Psoas muscle (tissue), 8 donors: ENCODE data around the gene MT3. TPM values are rescaled to one million over a fixed set of nuclear protein-coding genes. Genes with fewer than 3 reads are reported as not detected.
A peak's percentile ranks its signal among the peaks of the same experiment; 100 is the strongest.
"Not testable (repeated sequence)": the region's sequence is repeated elsewhere in the genome, so short reads cannot be mapped to it uniquely, and the experiment has no call there.

ENCODE experiments used
- ATAC-seq, 4 donors: fragments of 200-7000 bp; cut with Tn5 transposase; one replicate each; pipeline ENCODE4 v1.9.1; 2020; ENCODE audit warnings: moderate library complexity in 3 of 4, mild to moderate bottlenecking in 2 of 4
- DNase-seq, 2 donors: peaks; one replicate each; pipeline ENCODE4 v3.0.0-alpha.2; 2020
- H3K27ac ChIP-seq: fragments of 200-600 bp; one replicate; pipeline ENCODE4 v1.8.0; 2022
- H3K27me3 ChIP-seq, 3 donors: fragments of 200-600 bp in 1 of 3; one replicate each; pipeline versions ENCODE4 v1.6.1 to v1.8.0; 2013 to 2022; ENCODE audit warnings: low read length in 2 of 3, mild to moderate bottlenecking in 2 of 3, moderate library complexity in 1 of 3; ENCODE audit not compliant: insufficient read depth in 3 of 3
- H3K36me3 ChIP-seq, 2 donors: fragments of 200-600 bp in 1 of 2; one replicate each; pipeline versions ENCODE4 v1.6.1 to v1.8.0; 2013 to 2022; ENCODE audit warnings: low read depth in 1 of 2, mild to moderate bottlenecking in 1 of 2, moderate library complexity in 1 of 2; ENCODE audit not compliant: insufficient read depth in 1 of 2
- H3K4me1 ChIP-seq: fragments of 200-600 bp; one replicate; pipeline ENCODE4 v1.8.0; 2022
- H3K4me3 ChIP-seq: fragments of 200-600 bp; one replicate; pipeline ENCODE4 v1.8.0; 2022; ENCODE audit warnings: mild to moderate bottlenecking
- H3K9me3 ChIP-seq: fragments of 200-600 bp; one replicate; pipeline ENCODE4 v1.8.0; 2022
- WGBS, 3 donors: extraction: QIAGEN DNeasy Blood & Tissue Kit; methylation state at CpG; one replicate each; pipeline versions ENCODE4 v1.1.6 to v1.1.7; 2013; 5-methylcytosine and 5-hydroxymethylcytosine counted together
- intact Hi-C, 2 donors: fragments of 100-400 bp; cut with DNase I; formaldehyde crosslinking; loops; one replicate each; pipeline versions ENCODE4 v1.11.0 to v1.14.2; 2022
- polyA plus RNA-seq, 3 donors: library from polyadenylated mRNA; stranded (reverse); fragments of 200-250 nt; gene quantifications; one replicate each; pipeline ENCODE4 v1.2.3, GENCODE V29; 2013
- total RNA-seq, 4 donors: library from RNA; stranded (reverse); fragmentation: NEBNext Ultra II Directional in 2 of 4; extraction: Animal tissue kit (Norgen Biotek cat#: 25700) in 2 of 4; gene quantifications; one replicate each; pipeline versions ENCODE4 v1.2.1 to v1.2.4, GENCODE V29; 2021 to 2023
- TF ChIP-seq, protein P1 (sequence below): fragments of 200-600 bp; IDR thresholded peaks from one replicate; pipeline ENCODE4 v1.8.0; 2022; ENCODE audit warnings: antibody characterized with exemption
- donor health status: healthy with polysubstance abuse.
- donor health status: DM: no; HTN: no; CAD: no; lungs with moderate emphysema.
- donor health status: Bipolar disorder and iron deficiency.
- donor health status: healthy.
- donor health status: DM: yes; HTN: yes; CAD: no.
- donor health status: DM: no; HTN: no; CAD: no.
- donor health status: DM: no; HTN: no; CAD: no.
- donor health status: DM: yes; HTN: yes; CAD: no.

The MT3 gene
- total and polyA plus RNA-seq, 7 donors: 0.57 to 10.5 (median 4.2) TPM; not detected in 1

DNA sequence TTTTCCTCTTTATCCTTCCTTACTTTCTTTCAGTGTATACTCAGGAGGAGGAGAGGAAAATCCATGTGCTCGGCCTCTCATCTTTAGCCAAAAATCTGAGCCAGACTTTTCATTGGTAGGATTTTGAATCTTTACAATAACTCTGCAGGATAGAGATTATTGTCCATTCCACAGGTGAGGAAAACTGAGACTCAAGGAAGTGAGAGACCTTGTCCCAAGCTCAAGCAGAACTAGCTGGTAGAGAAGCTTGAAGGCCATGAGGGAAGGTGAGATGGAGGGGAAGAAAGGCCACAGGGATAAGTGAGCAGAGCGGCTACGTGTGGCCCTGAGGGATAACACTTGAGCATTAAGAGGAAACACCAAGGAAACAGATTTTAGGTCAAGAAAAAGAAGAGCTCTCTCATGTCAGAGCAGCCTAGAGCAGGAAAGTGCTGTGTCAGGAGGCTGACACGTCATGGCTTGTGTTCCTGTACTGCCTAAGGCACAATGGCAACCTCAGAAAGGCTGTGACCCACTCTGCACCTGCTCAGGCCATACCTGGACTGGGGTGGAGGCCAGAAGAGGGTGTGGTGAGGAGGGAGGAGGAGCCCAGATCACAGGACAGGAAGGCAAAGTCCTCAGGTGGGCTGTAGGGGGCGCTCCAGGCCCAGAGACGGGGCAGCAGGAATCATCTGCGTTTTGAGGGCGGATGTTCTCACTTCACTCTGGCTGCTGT lies 12.6 kb upstream of the MT3 start:
- intact Hi-C loops: loop anchor here in 1 of 2 donors (1.0 kb wide), 1 partner anchor 126 kb away; no protein-coding TSS in a partner anchor
- Histone ChIP-seq H3K4me1 (no peaks in the 10 kb centered on the region), H3K4me3 (no peak overlapping the region), H3K9me3 (peaks cover 5% of the 10 kb centered on the region), H3K27me3 (no peaks in the 10 kb centered on the region), H3K36me3 (no peaks in the 10 kb centered on the region), H3K27ac (no peak overlapping the region)
- WGBS, 3 donors: 38 to 54% (median 43%) methylated on average over 8 of the region's 8 CpGs
- TF ChIP-seq, protein P1, sequence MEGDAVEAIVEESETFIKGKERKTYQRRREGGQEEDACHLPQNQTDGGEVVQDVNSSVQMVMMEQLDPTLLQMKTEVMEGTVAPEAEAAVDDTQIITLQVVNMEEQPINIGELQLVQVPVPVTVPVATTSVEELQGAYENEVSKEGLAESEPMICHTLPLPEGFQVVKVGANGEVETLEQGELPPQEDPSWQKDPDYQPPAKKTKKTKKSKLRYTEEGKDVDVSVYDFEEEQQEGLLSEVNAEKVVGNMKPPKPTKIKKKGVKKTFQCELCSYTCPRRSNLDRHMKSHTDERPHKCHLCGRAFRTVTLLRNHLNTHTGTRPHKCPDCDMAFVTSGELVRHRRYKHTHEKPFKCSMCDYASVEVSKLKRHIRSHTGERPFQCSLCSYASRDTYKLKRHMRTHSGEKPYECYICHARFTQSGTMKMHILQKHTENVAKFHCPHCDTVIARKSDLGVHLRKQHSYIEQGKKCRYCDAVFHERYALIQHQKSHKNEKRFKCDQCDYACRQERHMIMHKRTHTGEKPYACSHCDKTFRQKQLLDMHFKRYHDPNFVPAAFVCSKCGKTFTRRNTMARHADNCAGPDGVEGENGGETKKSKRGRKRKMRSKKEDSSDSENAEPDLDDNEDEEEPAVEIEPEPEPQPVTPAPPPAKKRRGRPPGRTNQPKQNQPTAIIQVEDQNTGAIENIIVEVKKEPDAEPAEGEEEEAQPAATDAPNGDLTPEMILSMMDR: peak; percentile 63
- DNase-seq (peak; percentile 75 to 85), ATAC-seq (peak; percentile 72 to 94 (median 88))

DNA sequence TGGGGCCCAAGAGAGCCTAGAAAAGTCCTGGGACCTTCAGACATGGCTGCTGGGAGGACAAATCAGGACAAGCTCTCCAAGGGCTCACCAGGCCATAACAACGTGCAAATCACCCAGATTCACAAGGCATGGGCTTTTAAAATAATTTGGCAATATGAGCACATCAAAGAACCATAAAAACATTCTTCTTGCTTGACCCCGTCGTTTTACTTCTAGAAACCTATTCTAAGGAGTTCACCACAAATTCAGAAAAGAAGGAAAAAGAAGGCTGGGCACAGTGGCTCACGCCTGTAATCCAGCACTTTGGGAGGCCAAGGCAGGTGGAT lies 12.1 kb upstream of the MT3 start:
- no peak overlapping the region for H3K27ac ChIP-seq
- H3K27me3 ChIP-seq: no peaks in the 10 kb centered on the region
- TF ChIP-seq, protein P1: no peak
- H3K4me3 ChIP-seq: no peak overlapping the region
- no peaks in the 10 kb centered on the region for H3K4me1 ChIP-seq
- H3K36me3 ChIP-seq: no peaks in the 10 kb centered on the region
- peaks cover 5% of the 10 kb centered on the region for H3K9me3 ChIP-seq
- DNase-seq: no peak
- ATAC-seq: no peak
- intact Hi-C loops: loop anchor here in 1 of 2 donors (1.0 kb wide), 1 partner anchor 125 kb away; no protein-coding TSS in a partner anchor
- 67 to 78% (median 68%) methylated on average over 4 of the region's 4 CpGs for WGBS, 3 donors

DNA sequence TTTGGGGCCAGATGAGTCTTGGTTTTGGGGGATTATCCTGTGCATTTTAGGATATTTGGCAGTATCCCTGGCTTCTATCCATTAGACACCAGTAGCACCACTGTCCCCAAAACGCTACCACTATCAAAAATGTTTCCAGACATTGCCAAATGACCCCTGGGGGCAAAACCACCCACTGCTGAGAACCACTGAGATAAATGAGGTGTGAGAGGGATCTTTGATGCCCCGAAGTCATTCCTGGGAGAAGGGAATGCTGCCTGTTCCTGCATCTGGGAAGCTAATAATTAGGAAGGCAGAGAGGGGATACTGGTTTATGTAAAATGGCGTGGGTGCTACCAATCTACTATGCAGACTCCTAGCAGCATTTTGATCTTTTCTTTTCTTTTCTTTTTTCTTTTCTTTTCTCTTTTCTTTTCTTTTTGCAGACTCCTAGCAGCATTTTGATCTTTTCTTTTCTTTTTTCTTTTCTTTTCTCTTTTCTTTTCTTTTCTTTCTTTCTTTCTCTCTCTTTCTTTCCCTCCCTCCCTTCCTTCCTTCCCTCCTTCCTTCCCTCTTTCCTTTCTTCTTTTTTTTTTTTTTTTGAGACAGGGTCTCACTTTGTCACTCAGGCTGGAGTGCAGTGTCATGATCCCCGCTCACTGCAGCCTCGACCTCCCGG lies 8.8 kb upstream of the MT3 start:
- no peak overlapping the region for H3K27ac ChIP-seq
- no peaks in the 10 kb centered on the region for H3K36me3 ChIP-seq
- DNase-seq (no peak), ATAC-seq (no peak)
- no peaks in the 10 kb centered on the region for H3K27me3 ChIP-seq
- 77 to 82% (median 80%) methylated on average over 6 of the region's 6 CpGs for WGBS, 3 donors
- TF ChIP-seq, protein P1: no peak
- H3K9me3 ChIP-seq: no peaks in the 10 kb centered on the region
- no peaks in the 10 kb centered on the region for H3K4me1 ChIP-seq
- no peak overlapping the region for H3K4me3 ChIP-seq
- intact Hi-C loops: no loop called here

DNA sequence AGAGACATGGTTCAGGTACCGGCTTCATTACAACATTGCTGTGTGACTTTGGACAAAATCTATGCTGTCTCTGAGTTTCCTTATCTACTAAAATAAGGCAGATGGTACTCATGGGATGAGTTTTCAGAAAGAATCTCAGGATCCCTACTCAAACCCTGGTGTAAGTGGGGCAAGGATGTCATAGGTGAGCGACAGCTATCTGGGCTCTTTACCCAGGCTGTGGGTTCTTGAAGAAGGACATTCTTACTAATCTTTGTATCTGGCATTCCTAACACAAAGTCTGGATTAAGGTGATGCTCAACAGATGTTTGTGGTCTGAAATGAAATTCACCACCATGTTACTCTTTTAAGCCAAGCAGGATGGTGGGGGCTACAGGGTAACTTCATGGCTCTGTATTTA lies 6.4 kb upstream of the MT3 start:
- H3K36me3 ChIP-seq, intact Hi-C loops, H3K27ac ChIP-seq, H3K4me1 ChIP-seq, DNase-seq, ATAC-seq, H3K27me3 ChIP-seq, H3K9me3 ChIP-seq, H3K4me3 ChIP-seq: not testable (repeated sequence)
- 86 to 98% (median 90%) methylated on average over 2 of the region's 2 CpGs for WGBS, 3 donors

DNA sequence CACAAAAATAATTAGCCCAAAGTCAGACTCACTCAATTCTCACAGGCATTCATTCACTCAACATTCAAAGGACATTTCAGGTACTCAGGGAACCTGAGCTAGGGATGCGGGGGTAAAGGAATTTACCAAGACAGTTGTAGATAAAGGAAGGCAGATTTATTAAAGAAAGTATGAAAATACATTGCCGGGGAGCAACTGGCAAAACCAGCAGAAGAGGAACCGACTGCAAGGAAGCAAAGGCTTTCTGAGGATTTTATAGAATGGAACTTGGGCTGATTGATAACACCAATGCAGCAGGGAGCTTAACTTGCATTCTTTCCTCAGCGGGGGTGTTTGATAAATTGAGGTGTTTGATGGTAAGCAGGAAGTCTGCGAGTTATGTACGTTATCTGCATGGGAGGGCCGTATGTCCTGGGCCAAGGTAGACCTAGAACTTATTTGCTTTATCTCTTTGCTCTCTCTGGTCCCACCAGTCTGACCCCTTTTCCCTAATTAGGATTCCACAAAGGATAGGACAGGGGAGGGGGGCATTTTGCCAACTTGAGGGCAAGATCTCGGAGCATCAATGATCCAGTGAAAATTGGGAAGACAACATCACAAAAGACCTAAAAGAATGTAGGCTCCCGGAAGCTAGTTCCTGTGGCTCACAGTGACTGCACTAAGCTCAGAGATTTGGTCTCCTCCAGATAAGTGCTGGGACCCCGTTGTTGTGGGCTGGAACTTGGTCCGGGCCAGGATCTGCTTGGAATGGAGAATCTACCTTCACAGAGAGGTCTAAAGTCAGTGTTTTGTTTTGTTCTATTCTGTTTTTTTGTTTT lies 5.8 kb upstream of the MT3 start:
- no peaks in the 10 kb centered on the region for H3K36me3 ChIP-seq
- H3K9me3 ChIP-seq: no peaks in the 10 kb centered on the region
- no peaks in the 10 kb centered on the region for H3K4me1 ChIP-seq
- DNase-seq (no peak), ATAC-seq (no peak)
- WGBS, 3 donors: 72 to 78% (median 77%) methylated on average over 10 to 11 of the region's 11 CpGs
- TF ChIP-seq, protein P1: no peak
- no peak overlapping the region for H3K27ac ChIP-seq
- H3K4me3 ChIP-seq: no peak overlapping the region
- H3K27me3 ChIP-seq: no peaks in the 10 kb centered on the region
- intact Hi-C loops: no loop called here
